Activated B cell treated with CpG ODN at 0.5 μM for 24 hours (primary cell): Measurements from ENCODE around the gene RNF114. TPM values are rescaled to one million over a fixed set of nuclear protein-coding genes. Genes with fewer than 3 reads are reported as not detected.

Source experiments
- ATAC-seq: fragments of 200-7000 bp; cut with Tn5 transposase; one replicate; pipeline ENCODE4 v1.10.0; 2021; ENCODE audit warnings: low read depth, mild to moderate bottlenecking, moderate library complexity
- CTCF ChIA-PET: fragments of 350-600 bp; sonication (Branson Sonifier 250); formaldehyde crosslinking; loops from one replicate; lab custom pipeline; 2021; ENCODE audit warnings: antibody characterized with exemption; lab: Charles Lee
- POLR2A ChIA-PET: fragments of 350-600 bp; sonication (Branson Sonifier 250); formaldehyde crosslinking; loops from one replicate; lab custom pipeline; 2021; ENCODE audit warnings: antibody characterized with exemption; lab: Charles Lee
- DNase-seq: peaks from one replicate; pipeline ENCODE4 v3.0.0; 2022
- H3K27ac Mint-ChIP-seq: one replicate; pipeline ENCODE4 v1.8.0; 2020; ENCODE audit warnings: mixed read lengths
- H3K27me3 Mint-ChIP-seq: one replicate; pipeline ENCODE4 v1.8.0; 2021; ENCODE audit warnings: mixed read lengths
- H3K36me3 Mint-ChIP-seq: one replicate; pipeline ENCODE4 v1.8.0; 2021; ENCODE audit warnings: low read depth, mixed read lengths
- H3K4me1 Mint-ChIP-seq: one replicate; pipeline ENCODE4 v1.8.0; 2021; ENCODE audit warnings: mixed read lengths
- H3K4me3 Mint-ChIP-seq: one replicate; pipeline ENCODE4 v1.8.0; 2020; ENCODE audit warnings: mild to moderate bottlenecking, mixed read lengths
- H3K9me3 Mint-ChIP-seq: one replicate; pipeline ENCODE4 v1.8.0; 2020; ENCODE audit warnings: mixed read lengths
- CTCF ChIP-seq: fragments of 200-600 bp; IDR thresholded peaks from one replicate; pipeline ENCODE4 v1.8.0; 2022; ENCODE audit warnings: antibody characterized with exemption, mild to moderate bottlenecking
- intact Hi-C: fragments of 100-400 bp; cut with micrococcal nuclease; formaldehyde crosslinking; loops from one replicate; pipeline ENCODE4 v1.15.1; 2024
- total RNA-seq: library from RNA; stranded (reverse); gene quantifications from 2 replicates; pipeline ENCODE4 v1.2.3, GENCODE V29; 2022

The RNF114 gene
- total RNA-seq, 1 donor from 2014 or later: 56.5 TPM

- POLR2A ChIA-PET: no interaction called here
- no peak for TF ChIP-seq CTCF
- Mint-ChIP-seq H3K27ac (no peak overlapping the region), H3K9me3 (no peaks in the 10 kb centered on the region), H3K4me3 (no peak overlapping the region), H3K27me3 (no peaks in the 10 kb centered on the region), H3K36me3 (peaks cover 67% of the 10 kb centered on the region), H3K4me1 (peaks cover 43% of the 10 kb centered on the region)
- no peak for ATAC-seq
- intact Hi-C loops: no loop called here
- CTCF ChIA-PET: no interaction called here
- no peak for DNase-seq
Measured at GRCh38 chr20:49941456-49941855, 5.3 kb downstream of the RNF114 start.

- TF ChIP-seq CTCF: no peak
- Mint-ChIP-seq H3K27ac (no peak overlapping the region), H3K36me3 (peaks cover 71% of the 10 kb centered on the region), H3K9me3 (no peaks in the 10 kb centered on the region), H3K4me3 (no peak overlapping the region), H3K27me3 (no peaks in the 10 kb centered on the region), H3K4me1 (peaks cover 36% of the 10 kb centered on the region)
- intact Hi-C loops: no loop called here
- ATAC-seq: no peak
- no peak for DNase-seq
- POLR2A ChIA-PET: no interaction called here
- CTCF ChIA-PET: no interaction called here
Measured at GRCh38 chr20:49942303-49942702, 6.1 kb downstream of the RNF114 start.

- ChIA-PET CTCF (no interaction called here), POLR2A (interaction anchor here (0.7 kb wide), 1 partner anchor 257 kb away, joined by 4 read pairs; no protein-coding TSS in a partner anchor)
- intact Hi-C loops: no loop called here
- H3K27ac Mint-ChIP-seq: no peak overlapping the region
- no peak for DNase-seq
- H3K36me3 Mint-ChIP-seq: peaks cover 73% of the 10 kb centered on the region
- TF ChIP-seq CTCF: no peak
- H3K9me3 Mint-ChIP-seq: no peaks in the 10 kb centered on the region
- peaks cover 30% of the 10 kb centered on the region for H3K4me1 Mint-ChIP-seq
- no peak overlapping the region for H3K4me3 Mint-ChIP-seq
- no peak for ATAC-seq
- no peaks in the 10 kb centered on the region for H3K27me3 Mint-ChIP-seq
Measured at GRCh38 chr20:49942942-49943341, 6.7 kb downstream of the RNF114 start.

- CTCF ChIA-PET: no interaction called here
- H3K4me3 Mint-ChIP-seq: no peak overlapping the region
- H3K4me1 Mint-ChIP-seq: peaks cover 9% of the 10 kb centered on the region
- DNase-seq: no peak
- TF ChIP-seq CTCF: no peak
- intact Hi-C loops: no loop called here
- no peak for ATAC-seq
- POLR2A ChIA-PET: no interaction called here
- no peaks in the 10 kb centered on the region for H3K9me3 Mint-ChIP-seq
- H3K27me3 Mint-ChIP-seq: no peaks in the 10 kb centered on the region
- H3K36me3 Mint-ChIP-seq: peaks cover 79% of the 10 kb centered on the region
- no peak overlapping the region for H3K27ac Mint-ChIP-seq
Measured at GRCh38 chr20:49945306-49945700, 9.1 kb downstream of the RNF114 start.

- DNase-seq: no peak
- Mint-ChIP-seq H3K9me3 (no peaks in the 10 kb centered on the region), H3K36me3 (peaks cover 84% of the 10 kb centered on the region), H3K4me3 (no peak overlapping the region), H3K4me1 (peaks cover 7% of the 10 kb centered on the region), H3K27ac (no peak overlapping the region), H3K27me3 (no peaks in the 10 kb centered on the region)
- ChIA-PET CTCF (no interaction called here), POLR2A (no interaction called here)
- no peak for TF ChIP-seq CTCF
- no peak for ATAC-seq
- intact Hi-C loops: no loop called here
Measured at GRCh38 chr20:49945701-49946477, 9.7 kb downstream of the RNF114 start.
